ENCODE measurements around the gene DDX51. TPM values are rescaled to one million over a fixed set of nuclear protein-coding genes. Genes with fewer than 3 reads are reported as not detected.

The DDX51 gene
- total RNA-seq, 1 experiment from 2014 or later = 29.3 TPM

GRCh38 chr12:132118876-132119275 is 25.2 kb downstream of the DDX51 start:
- Histone ChIP-seq H3K4me1 (ENCODE audit: control insufficient read depth, insufficient read depth, low read length) (no peaks in the 10 kb centered on the region), H3K9me3 (ENCODE audit: control insufficient read depth, insufficient read depth, low read depth, low read length) (no peaks in the 10 kb centered on the region), H3K27ac (ENCODE audit: low read length) (no peak overlapping the region), H3K36me3 (ENCODE audit: control insufficient read depth, insufficient read depth, low read length) (peaks cover 15% of the 10 kb centered on the region), H3K4me3 (ENCODE audit: low read depth in 2 of 2, low read length in 2 of 2) (no peak overlapping the region), H3K27me3 (ENCODE audit: control insufficient read depth, insufficient read depth, low read length) (no peaks in the 10 kb centered on the region)
- intact Hi-C loops (cut with micrococcal nuclease; ENCODE audit: unreplicated experiment) (no loop called here), in situ Hi-C loops (cut with HindIII; ENCODE audit: low pct_unique_long_range_greater_than_20kb, low sequenced_read_pairs) (no loop called here)
- DNase-seq (ENCODE audit: low read depth, low spot score) (no peak), ATAC-seq (no peak)
- ChIA-PET POLR2A (no interaction called here), CTCF (no interaction called here)
- TF ChIP-seq SIN3A (IDR thresholded peaks at IDR 0.05; ENCODE audit: borderline replicate concordance, insufficient read depth, low read depth, low read length) = no peak
- TF ChIP-seq TCF7L2 (IDR thresholded peaks at IDR 0.05; ENCODE audit: low read depth, low read length) = no peak
- TF ChIP-seq POLR2AphosphoS5 (IDR thresholded peaks at IDR 0.05; ENCODE audit: low read depth, low read length) = no peak
- no peak for TF ChIP-seq CTCF (IDR thresholded peaks at IDR 0.05)
- TF ChIP-seq, protein P1, sequence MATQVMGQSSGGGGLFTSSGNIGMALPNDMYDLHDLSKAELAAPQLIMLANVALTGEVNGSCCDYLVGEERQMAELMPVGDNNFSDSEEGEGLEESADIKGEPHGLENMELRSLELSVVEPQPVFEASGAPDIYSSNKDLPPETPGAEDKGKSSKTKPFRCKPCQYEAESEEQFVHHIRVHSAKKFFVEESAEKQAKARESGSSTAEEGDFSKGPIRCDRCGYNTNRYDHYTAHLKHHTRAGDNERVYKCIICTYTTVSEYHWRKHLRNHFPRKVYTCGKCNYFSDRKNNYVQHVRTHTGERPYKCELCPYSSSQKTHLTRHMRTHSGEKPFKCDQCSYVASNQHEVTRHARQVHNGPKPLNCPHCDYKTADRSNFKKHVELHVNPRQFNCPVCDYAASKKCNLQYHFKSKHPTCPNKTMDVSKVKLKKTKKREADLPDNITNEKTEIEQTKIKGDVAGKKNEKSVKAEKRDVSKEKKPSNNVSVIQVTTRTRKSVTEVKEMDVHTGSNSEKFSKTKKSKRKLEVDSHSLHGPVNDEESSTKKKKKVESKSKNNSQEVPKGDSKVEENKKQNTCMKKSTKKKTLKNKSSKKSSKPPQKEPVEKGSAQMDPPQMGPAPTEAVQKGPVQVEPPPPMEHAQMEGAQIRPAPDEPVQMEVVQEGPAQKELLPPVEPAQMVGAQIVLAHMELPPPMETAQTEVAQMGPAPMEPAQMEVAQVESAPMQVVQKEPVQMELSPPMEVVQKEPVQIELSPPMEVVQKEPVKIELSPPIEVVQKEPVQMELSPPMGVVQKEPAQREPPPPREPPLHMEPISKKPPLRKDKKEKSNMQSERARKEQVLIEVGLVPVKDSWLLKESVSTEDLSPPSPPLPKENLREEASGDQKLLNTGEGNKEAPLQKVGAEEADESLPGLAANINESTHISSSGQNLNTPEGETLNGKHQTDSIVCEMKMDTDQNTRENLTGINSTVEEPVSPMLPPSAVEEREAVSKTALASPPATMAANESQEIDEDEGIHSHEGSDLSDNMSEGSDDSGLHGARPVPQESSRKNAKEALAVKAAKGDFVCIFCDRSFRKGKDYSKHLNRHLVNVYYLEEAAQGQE (IDR thresholded peaks at IDR 0.05; ENCODE audit: insufficient read depth in 1 of 2, low read depth in 2 of 2, low read length in 1 of 2) = no peak
- BruUV-seq (replicated peaks) = no TSS peak

DNA sequence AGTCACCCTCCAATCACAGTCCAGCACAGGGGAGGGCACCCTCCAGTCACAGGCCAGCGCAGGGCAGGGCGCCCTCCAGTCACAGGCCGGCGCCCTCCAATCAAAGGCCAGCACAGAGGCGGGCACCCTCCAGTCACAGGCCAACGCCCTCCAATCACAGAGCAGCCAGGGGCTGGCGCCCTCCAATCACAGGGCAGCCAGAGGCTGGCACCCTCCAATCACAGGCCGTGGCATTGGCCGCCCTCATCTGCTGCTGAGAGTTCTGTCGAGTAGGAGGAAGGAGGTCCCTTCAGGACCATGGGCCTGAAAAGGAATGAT is 26.6 kb downstream of the DDX51 start:
- ChIA-PET POLR2A (no interaction called here), CTCF (no interaction called here)
- no peaks in the 10 kb centered on the region for H3K27me3 ChIP-seq (ENCODE audit: control insufficient read depth, insufficient read depth, low read length)
- no peaks in the 10 kb centered on the region for H3K9me3 ChIP-seq (ENCODE audit: control insufficient read depth, insufficient read depth, low read depth, low read length)
- peak; percentile 80 for ATAC-seq
- no peak overlapping the region for H3K27ac ChIP-seq (ENCODE audit: low read length)
- intact Hi-C loops (cut with micrococcal nuclease; ENCODE audit: unreplicated experiment) (no loop called here), in situ Hi-C loops (cut with HindIII; ENCODE audit: low pct_unique_long_range_greater_than_20kb, low sequenced_read_pairs) (no loop called here)
- TF ChIP-seq SIN3A (IDR thresholded peaks at IDR 0.05; ENCODE audit: borderline replicate concordance, insufficient read depth, low read depth, low read length) (no peak), TCF7L2 (IDR thresholded peaks at IDR 0.05; ENCODE audit: low read depth, low read length) (no peak), CTCF (IDR thresholded peaks at IDR 0.05) (no peak), POLR2AphosphoS5 (IDR thresholded peaks at IDR 0.05; ENCODE audit: low read depth, low read length) (no peak)
- TF ChIP-seq, protein P1 (IDR thresholded peaks at IDR 0.05; ENCODE audit: insufficient read depth in 1 of 2, low read depth in 2 of 2, low read length in 1 of 2) = no peak
- H3K36me3 ChIP-seq (ENCODE audit: control insufficient read depth, insufficient read depth, low read length) = peaks cover 13% of the 10 kb centered on the region
- no peaks in the 10 kb centered on the region for H3K4me1 ChIP-seq (ENCODE audit: control insufficient read depth, insufficient read depth, low read length)
- H3K4me3 ChIP-seq (ENCODE audit: low read depth in 2 of 2, low read length in 2 of 2) = no peak overlapping the region
- no peak for DNase-seq (ENCODE audit: low read depth, low spot score)
- BruUV-seq (replicated peaks) = no TSS peak

Measured in Panc1 (cell line).